ENCODE data around the gene OBSL1. TPM values are rescaled to one million over a fixed set of nuclear protein-coding genes. Genes with fewer than 3 reads are reported as not detected.

Gene OBSL1
- total and polyA plus RNA-seq, 10 of the 15 experiments (the other 5 are each of a cell fraction or from before 2014, with no cell fraction given) = 0.14 to 0.77 TPM; not detected in 8

DNA sequence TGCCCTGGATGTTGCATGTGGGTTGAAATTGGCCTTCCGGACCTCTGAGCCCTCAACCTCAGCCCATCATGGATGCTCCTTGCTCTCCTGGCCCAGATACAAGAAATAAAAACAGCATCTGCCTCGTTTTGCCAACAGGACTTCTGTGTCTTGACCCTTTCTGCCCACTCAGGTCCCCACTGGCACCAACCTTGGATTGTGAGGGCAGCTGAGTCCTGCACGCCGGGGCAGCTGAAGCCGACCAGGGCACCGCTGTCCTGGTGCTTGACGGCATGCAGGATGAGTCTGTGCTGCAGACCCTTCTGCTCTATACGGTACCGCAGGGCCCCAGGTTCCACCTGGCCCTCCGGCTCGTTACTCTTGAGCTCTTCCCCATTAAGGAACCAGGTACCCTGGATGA is 4.7 kb downstream of the OBSL1 start (continued):
- TF ChIP-seq, protein P1, sequence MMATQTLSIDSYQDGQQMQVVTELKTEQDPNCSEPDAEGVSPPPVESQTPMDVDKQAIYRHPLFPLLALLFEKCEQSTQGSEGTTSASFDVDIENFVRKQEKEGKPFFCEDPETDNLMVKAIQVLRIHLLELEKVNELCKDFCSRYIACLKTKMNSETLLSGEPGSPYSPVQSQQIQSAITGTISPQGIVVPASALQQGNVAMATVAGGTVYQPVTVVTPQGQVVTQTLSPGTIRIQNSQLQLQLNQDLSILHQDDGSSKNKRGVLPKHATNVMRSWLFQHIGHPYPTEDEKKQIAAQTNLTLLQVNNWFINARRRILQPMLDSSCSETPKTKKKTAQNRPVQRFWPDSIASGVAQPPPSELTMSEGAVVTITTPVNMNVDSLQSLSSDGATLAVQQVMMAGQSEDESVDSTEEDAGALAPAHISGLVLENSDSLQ (IDR thresholded peaks at IDR 0.05) = no peak
- TF ChIP-seq, protein P2, sequence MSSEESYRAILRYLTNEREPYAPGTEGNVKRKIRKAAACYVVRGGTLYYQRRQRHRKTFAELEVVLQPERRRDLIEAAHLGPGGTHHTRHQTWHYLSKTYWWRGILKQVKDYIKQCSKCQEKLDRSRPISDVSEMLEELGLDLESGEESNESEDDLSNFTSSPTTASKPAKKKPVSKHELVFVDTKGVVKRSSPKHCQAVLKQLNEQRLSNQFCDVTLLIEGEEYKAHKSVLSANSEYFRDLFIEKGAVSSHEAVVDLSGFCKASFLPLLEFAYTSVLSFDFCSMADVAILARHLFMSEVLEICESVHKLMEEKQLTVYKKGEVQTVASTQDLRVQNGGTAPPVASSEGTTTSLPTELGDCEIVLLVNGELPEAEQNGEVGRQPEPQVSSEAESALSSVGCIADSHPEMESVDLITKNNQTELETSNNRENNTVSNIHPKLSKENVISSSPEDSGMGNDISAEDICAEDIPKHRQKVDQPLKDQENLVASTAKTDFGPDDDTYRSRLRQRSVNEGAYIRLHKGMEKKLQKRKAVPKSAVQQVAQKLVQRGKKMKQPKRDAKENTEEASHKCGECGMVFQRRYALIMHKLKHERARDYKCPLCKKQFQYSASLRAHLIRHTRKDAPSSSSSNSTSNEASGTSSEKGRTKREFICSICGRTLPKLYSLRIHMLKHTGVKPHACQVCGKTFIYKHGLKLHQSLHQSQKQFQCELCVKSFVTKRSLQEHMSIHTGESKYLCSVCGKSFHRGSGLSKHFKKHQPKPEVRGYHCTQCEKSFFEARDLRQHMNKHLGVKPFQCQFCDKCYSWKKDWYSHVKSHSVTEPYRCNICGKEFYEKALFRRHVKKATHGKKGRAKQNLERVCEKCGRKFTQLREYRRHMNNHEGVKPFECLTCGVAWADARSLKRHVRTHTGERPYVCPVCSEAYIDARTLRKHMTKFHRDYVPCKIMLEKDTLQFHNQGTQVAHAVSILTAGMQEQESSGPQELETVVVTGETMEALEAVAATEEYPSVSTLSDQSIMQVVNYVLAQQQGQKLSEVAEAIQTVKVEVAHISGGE (CRISPR knock-in tag; IDR thresholded peaks at IDR 0.05) = no peak
- TF ChIP-seq FOS (IDR thresholded peaks at IDR 0.05; ENCODE audit: borderline replicate concordance, extremely low read depth, insufficient read length) = no peak

DNA sequence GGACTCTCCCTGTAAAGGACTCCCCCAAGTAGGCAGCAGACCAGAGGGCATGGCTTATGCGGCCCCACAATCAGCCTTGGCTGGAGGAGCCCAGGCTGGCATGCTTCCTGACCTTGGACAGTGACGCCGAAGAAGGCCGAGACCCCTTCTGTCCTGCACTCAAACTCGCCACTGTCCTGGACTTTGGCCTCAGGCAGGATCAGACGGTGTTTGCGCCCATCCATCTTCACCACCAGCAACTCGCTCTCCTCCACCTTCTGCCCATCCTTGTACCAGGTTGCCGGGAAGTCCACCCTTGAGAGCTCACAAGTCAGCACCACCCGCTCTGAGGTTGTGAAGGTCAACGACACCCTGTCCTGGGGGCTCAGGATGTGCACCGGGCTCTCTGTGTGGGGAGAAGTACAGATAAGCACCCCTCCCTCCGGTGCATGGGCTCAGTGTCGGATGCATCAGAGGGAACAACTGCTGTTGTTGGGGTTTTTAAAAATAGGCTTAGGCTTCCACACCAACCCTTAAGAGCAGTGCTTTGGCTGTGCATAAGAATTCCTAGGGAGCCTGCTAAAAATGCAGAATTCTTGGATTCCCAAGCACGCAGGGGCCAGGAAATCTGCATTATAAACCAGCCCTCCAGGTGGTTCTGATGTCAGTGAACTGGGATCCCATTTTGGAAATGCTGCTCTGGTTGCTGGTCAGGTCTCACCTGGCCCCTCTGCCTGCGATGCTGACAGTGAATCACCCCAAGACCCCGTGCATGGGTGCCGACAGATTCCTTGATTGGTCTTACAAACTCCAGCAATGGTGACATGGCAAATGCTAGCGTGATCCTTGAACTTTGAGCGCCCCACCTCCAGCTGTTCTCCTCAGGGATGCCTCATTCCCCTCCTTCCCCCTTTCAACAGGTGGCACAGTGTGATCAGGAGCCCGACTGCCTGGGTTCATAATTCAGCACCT is 5.9 kb downstream of the OBSL1 start:
- in situ Hi-C loops (cut with MboI) (no loop called here), intact Hi-C loops (cut with micrococcal nuclease; ENCODE audit: unreplicated experiment) (no loop called here)
- WGBS (ENCODE audit: insufficient coverage, insufficient replicate concordance, low lambda C conversion rate, missing lambda C conversion rate) = 27% methylated on average over 21 of the region's 21 CpGs
- ChIA-PET RAD21 (ENCODE audit: unreplicated experiment) (no interaction called here), CTCF (no interaction called here), POLR2A (no interaction called here), SMC1A (ENCODE audit: uncharacterized antibody, unreplicated experiment) (no interaction called here)
- H3K4me3 ChIP-seq = no peak overlapping the region
- no peak for FAIRE-seq
- TF ChIP-seq POU2F2 (IDR thresholded peaks at IDR 0.05; ENCODE audit: borderline replicate concordance, low read depth, low read length) (no peak), CEBPB (IDR thresholded peaks at IDR 0.05; ENCODE audit: borderline replicate concordance in 1 of 2, low read depth in 2 of 2, low read length in 2 of 2) (no peak), RELA (IDR thresholded peaks at IDR 0.05; ENCODE audit: borderline replicate concordance, partially characterized antibody) (no peak), TAF1 (IDR thresholded peaks at IDR 0.05; ENCODE audit: borderline replicate concordance, low read depth, low read length) (no peak), ESRRA (IDR thresholded peaks at IDR 0.05; ENCODE audit: low read length) (no peak), JUNB (IDR thresholded peaks at IDR 0.05) (no peak), SIN3A (IDR thresholded peaks at IDR 0.05; ENCODE audit: low read depth, low read length) (no peak), ZBED1 (IDR thresholded peaks at IDR 0.05; ENCODE audit: borderline replicate concordance) (no peak)
- no peaks in the 10 kb centered on the region for H3K4me1 ChIP-seq (ENCODE audit: control insufficient read depth, insufficient read depth, low read length)
- BruUV-seq (replicated peaks) = no TSS peak
- H3K9ac ChIP-seq (ENCODE audit: control insufficient read depth, insufficient read depth, low read length) = no peak overlapping the region
- H2AFZ ChIP-seq (ENCODE audit: control insufficient read depth, low read depth, low read length) = no peak overlapping the region
- ATAC-seq = no peak
- no peaks in the 10 kb centered on the region for H3K79me2 ChIP-seq (ENCODE audit: control insufficient read depth, insufficient read depth, low read length)
- H3K4me2 ChIP-seq (ENCODE audit: control insufficient read depth, insufficient read depth) = no peak overlapping the region
- H3K27me3 ChIP-seq (replicated peaks in 1 of 2; ENCODE audit: control insufficient read depth in 2 of 2, insufficient read depth in 2 of 2, low read length in 1 of 2) = peaks cover 0 to 3% of the 10 kb centered on the region in 2 experiments; a peak in 2 of 4 replicates
- H3K27ac ChIP-seq (ENCODE audit: control insufficient read depth, insufficient read depth) = no peak overlapping the region
- DNase-seq (ENCODE audit: low read depth, low spot score) = no peak
- no peaks in the 10 kb centered on the region for H4K20me1 ChIP-seq (ENCODE audit: control insufficient read depth, insufficient read depth)
- no peaks in the 10 kb centered on the region for H3K9me3 ChIP-seq (replicated peaks; ENCODE audit: control insufficient read depth, insufficient read depth, low read length)
- H3K36me3 ChIP-seq (ENCODE audit: control insufficient read depth in 2 of 2, insufficient read depth in 2 of 2, low read length in 1 of 2) = no peaks in the 10 kb centered on the region
